Hypothalamus (tissue), 51 donors: ENCODE results near the gene NDUFS3.

Experiments used
- DNase-seq, 51 donors: peaks; one replicate each; lab custom pipeline; 2025; lab: John Stamatoyannopoulos, UW

The NDUFS3 gene

GRCh38 chr11:47589118-47589517 is 10.2 kb downstream of the NDUFS3 start:
- no peak for DNase-seq

DNA sequence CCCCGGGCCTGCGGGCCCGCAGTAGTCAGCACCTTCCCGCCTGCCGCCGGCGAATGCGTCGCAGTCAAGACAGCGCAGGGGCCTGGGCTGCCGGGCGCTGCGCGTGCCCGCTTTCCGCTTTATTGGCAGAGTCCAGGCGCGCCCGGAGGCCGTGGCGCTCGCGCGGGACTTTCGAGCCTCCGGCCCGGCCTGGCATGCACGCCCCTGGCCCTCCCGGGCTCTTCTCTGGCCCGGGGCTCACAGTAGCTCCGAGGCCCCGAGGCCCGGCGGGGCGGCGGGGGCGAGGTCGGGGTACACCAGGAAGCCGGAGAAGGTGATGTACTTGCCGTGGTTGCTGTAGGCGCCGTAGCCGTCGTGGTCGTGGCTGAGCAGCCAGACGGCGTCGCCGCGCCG is 10.7 kb downstream of the NDUFS3 start:
- no peak for DNase-seq

- no peak for DNase-seq
These were observed 11.3 kb downstream of the NDUFS3 start for GRCh38 chr11:47589977-47590861.

DNA sequence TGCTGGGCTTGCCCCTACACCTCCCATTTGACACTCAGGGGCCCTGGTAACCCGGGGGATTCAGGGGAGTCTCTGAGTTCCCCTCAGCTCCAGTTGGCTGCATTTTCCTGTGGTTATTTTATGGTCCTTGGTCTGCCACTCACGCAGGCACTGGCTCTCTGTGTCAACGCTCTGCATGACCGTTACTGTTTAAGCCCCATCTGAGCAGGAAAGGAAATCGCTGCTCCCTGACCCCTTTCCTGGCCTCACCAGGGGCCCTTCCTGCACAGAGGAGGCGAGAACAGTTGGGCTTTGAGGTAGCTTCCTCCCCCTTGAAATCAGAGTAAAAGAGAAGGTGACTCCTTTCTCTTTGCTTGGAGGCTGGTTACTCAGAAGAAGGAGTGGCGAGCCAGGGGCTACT is 12.9 kb downstream of the NDUFS3 start:
- no peak for DNase-seq

GRCh38 chr11:47592251-47592650 is 13.4 kb downstream of the NDUFS3 start:
- DNase-seq, result no peak

DNA sequence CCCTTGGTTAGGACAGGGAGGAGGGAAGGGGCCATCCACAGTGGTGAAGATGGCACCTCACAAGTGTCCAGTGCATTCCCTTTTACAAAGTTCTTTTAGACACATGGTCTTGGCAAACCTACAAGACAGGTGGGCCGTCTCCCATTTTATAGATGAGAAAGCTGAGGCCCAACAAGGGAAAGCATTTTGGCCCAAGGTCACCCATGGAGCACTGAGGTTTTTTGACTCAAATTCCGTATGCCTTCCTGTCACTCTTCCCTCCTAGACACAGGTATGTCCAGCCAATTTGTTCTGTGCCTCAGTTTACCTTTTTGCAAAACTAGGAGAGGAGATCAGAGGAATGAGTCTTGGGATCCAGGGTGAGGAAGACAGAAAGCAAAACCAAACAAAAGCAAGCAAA is 14.1 kb downstream of the NDUFS3 start:
- DNase-seq, result no peak

GRCh38 chr11:47593492-47593933 is 14.6 kb downstream of the NDUFS3 start:
- no peak for DNase-seq

DNA sequence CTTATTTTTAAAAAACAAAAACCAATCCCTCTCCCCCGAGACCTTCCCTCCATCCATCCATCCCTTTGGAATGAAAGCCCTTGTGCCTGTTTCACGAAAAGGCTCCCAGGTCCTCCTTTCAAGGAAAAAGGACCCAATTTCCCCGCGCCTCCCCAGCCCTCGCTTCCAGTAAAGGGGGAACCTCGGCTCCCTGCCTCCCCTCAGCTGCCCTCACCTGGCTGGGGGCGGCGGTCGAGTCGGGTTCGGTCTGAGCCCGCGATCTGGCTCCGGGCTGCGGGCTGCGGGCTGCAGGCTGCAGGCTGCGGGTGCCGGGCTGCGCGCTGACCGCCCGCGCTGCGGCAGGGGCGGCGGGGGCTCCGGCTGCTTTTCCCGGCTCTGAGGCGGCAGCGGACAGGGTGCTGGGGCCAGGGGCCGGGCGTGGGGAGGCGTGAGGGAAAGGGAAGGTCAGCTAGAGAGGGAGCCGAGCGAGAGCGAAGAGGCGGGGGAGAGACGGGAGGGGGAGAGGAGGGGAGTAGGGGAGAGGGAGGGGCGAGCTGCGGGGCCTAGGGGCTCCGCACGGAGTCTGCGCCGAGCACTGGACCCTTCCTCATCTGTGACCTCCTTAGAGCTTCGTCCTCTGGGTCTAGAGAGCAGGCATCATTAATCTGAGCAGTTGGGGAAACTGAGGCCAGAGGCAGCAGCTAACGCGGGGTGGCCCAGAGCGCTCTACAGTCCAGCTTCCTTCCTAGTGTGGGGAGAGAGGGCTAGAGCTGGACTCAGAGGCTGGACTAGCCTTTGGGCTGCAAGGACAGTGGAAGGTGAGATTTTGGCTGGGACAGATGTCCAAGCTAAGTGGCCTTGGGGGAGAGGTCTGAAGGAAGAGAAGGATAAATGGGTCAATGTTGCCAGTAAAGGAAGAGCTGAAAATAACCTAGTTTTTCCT is 15.3 kb downstream of the NDUFS3 start, which contains the start of gene C1QTNF4:
C1QTNF4 (minus strand) TSS at position 478 of the 922 bp plus-strand sequence. CDS start 3,601 bp downstream, outside the sequence.
- DNase-seq, result no peak

DNA sequence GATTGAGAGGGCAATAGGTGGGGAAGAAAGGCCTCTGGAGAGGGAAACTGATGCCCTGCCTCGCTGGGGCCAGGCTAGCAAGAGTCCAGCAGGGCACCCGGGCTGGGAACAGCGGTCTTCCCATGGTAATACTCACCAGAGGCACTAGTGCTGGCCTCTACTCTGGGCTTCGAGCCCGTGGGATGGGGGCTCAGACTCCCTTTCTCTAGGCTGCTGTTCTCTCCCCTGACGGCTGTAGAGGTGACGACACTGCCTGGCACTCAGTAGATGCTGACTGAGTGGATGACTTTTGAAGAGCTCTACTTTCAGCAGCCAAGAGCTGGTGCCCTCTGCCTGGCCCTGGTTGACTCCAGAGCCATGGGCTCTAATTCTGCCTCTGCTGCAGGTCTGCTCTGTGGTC is 16.2 kb downstream of the NDUFS3 start:
- DNase-seq, result peak in 17 of 51 donors; percentile 24 to 65 (median 45)

DNA sequence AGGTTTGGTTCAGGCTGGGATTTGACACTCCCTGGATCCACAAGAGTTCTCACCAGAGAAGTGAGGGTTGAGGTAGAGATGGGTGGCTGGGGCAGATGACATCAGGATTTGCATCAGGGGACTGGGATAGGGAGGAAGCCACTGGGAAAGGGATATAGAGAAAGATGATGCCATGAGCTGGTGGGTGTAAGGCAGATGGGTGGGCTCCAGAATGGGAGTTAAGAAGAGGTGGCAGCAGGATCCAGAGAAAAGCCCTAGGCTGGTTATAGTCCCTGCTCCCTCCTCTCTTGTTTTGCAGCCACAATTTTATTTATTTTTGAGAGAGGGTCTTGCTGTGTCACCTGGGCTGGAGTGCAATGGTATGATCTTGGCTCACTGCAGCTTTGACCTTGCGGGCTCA is 17.1 kb downstream of the NDUFS3 start:
- DNase-seq, result no peak

- DNase-seq, result no peak
These were observed 21.0 kb downstream of the NDUFS3 start for GRCh38 chr11:47599902-47600301.

DNA sequence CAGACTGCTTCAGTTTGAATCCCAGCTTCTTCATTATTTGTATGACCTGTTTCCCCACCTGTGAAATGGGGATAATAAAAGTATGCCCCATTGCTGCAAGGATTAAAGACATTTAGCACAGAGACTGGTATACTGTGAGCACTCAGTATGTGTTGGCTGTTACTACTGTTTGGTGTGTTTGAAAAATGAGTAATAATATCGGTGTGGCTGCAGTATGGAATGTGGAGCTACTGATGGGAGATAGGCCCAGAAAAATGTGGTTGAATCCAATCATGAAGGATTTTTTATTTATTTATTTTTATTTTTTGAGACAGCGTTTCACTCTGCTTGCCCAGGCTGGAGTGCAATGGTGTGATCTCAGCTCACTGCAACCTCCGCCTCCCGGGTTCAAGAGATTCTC is 24.4 kb downstream of the NDUFS3 start:
- no peak for DNase-seq

DNA sequence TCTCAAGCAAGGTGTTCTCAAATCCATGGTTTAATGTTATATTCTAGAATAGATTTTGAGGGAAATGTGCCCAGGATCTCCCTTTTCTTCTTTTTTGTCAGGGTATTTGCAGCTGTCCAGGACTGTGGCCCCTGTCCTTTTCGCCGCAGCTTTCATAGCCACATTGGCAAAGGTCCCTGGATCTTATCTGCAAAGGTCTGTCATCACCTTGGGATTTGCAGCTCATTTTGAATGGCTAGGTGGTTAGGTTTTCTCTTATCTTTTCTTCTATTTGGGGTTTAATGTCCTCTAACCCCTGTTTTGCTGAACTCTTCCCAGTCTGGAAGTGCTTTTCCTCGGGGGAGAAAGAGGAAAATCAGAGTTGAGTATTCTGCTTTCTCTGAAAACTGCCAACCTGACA is 27.0 kb downstream of the NDUFS3 start:
- no peak for DNase-seq

DNA sequence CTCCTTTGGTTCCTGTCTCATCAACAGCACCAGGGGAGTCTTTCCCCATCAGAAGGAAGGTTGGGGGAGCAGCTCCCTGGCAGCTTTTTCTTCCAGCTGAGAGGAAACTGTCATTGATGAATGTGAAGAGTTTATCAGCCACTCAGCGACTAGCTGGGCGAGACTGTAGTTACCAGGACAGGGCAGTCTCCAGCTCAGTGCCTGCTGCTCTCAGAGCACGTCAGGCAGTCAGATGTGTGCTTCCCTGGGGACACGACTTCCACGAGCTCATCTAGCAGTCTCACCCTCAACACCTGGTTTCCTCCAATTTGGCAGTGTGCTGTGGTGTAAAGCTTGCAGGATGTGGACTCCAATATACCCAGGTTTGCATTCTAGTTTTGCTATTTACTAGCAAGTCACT is 27.9 kb downstream of the NDUFS3 start:
- no peak for DNase-seq

DNA sequence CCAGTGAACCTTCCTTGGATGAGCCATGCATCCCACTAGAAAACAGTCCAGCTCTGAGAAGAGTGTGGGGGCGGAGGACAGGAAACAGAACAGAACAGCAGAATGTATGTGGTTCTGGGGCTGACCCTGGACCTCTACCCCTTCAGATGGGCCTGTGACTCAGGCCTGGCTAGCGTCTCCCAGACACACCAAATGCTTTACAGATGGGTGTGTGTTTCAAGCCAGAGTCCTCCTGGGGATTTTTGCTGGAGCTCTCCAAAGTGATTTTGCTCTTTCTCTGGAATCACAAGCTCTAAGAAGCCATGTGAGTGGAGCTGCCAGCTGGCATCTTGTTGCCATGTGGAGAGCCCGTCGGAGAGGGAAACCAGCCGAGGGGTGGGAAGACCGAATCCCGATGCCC is 28.5 kb downstream of the NDUFS3 start:
- DNase-seq, result peak in 2 of 51 donors; percentile 22 to 28

DNA sequence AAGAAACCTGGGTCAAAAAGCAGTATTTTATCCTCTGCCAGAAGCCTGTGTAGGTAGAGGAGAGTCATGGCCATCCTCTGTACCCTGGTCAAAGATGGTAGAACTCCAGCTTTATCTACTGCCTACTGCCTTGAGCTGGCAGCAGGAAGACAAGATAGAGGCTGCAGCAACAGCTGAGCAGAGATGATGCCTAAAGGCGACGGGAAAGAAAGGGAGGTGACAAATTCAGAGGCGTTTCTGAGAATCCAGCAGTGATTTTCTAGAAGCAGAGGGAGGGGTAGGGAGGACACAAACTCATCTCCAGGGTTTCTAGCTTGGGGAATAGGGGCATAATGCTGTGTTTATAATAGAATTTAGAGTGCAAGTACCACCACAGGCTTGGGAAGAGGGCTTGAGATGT is 30.8 kb downstream of the NDUFS3 start:
- DNase-seq, result peak in 2 of 51 donors; percentile 23 to 36

DNA sequence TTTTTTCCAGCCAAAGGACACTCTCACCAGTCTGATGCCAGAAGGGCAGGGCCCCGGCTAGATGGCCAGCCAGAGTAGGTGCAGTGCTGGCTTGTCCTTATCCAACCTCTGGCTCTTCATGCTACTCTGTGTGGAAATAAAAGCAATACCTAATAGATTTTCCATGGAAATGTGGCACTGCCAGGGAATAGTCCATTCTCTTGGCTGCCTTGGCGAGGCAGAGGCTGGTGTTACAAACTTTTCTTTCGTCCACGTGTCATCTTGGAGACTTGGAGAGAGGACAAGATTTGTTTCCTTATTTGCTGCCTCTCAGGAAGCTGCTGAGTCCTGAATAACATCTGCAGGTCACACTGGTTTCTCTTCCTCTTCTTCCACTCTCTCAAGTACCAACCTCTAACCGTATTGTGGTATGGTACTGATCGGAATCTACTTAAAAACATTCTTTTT is 32.5 kb downstream of the NDUFS3 start:
- peak in 9 of 51 donors; percentile 20 to 46 (median 26) for DNase-seq

- no peak for DNase-seq
These were observed 36.4 kb downstream of the NDUFS3 start for GRCh38 chr11:47615249-47615648.

DNA sequence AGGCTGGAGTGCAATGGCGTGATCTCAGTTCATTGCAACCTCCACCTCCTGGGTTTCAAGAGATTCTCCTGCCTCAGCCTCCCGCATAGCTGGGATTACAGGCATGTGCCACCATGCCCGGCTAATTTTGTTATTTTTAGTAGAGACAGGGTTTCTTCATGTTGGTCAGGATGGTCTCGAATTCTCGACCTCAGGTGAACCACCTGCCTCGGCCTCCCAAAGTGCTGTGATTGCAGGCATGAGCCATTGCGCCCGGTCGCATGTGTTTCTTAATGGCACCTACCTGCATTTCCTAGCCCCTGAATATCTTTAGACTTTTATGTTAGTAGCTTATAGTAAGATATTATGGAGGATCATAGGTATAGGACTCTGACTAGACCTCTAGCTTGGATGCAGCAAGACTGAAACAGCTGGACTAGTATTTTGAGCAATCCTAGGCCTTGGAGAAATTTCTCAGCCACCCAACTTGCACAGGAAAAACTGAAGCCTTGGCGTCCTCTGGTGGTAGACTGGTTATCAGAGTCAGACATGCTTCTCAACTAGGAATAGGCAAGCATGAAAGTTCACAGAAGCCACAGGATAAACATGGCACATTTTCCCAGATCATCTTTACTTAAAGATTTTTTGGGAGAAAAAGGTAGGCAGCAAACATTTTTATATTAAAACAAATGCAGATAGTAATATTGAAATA is 38.0 kb downstream of the NDUFS3 start:
- peak in 20 of 51 donors; percentile 3 to 67 (median 40) for DNase-seq

GRCh38 chr11:47617417-47617809 is 38.5 kb downstream of the NDUFS3 start:
- DNase-seq, result no peak
